ENCODE results near the gene BTF3L4. TPM values are rescaled to one million over a fixed set of nuclear protein-coding genes. Genes with fewer than 3 reads are reported as not detected.

The BTF3L4 gene
- total RNA-seq, 1 experiment from 2014 or later, result 106 TPM

DNA sequence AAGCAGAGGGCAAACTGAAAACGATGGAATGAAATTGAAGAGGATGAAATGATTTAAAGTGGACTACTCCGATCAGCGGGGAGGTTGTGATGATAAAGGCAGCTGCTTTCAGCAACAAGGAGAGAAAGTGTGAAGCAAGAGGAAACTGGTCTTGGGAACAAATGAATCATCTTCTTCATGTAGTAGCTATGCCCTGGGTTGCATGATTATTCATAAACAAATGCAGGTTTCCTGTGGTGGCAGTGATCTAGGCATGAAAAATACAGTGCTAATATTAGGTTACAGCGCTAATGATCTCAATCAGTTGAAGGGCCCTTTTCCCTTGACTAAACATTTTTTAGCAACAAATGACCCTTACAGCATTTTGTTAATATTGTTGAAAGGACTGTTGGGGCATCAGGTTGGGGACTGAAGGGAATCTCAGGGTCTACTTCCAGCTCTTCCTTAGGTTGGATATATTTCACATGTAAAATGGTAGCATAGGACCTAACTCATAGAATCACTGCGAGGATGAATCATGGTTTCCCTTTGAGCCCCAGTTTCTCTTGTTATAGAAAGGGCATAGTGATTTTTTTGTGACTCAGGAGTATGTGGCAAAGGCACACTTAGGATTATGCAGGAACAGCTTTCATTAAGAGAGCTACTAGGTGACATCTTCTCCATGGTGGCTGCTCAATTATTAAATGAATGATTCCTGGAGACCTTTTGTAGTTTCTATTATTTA lies 83.9 kb downstream of the BTF3L4 start:
- peaks cover 3% of the 10 kb centered on the region; the same call in 1 of the 2 replicates for H3K79me2 ChIP-seq (ENCODE audit: insufficient read depth, low read length)
- no peak overlapping the region for H2AK5ac ChIP-seq (ENCODE audit: insufficient read length, low read length)
- H2AFZ ChIP-seq (ENCODE audit: low read length), result no peak overlapping the region
- H2BK20ac ChIP-seq (ENCODE audit: low read depth, low read length, poor library complexity, severe bottlenecking), result no peak overlapping the region
- no peaks in the 10 kb centered on the region for H3K4me1 ChIP-seq (ENCODE audit: insufficient read depth, low read length)
- no peak overlapping the region for H2BK12ac ChIP-seq (ENCODE audit: insufficient read length, low read depth, low read length)
- H3K27ac ChIP-seq (ENCODE audit: insufficient read length, low read depth, low read length), result no peak overlapping the region
- no peak overlapping the region for H3K4me3 Mint-ChIP-seq
- H3K4me1 Mint-ChIP-seq, result peaks cover 12 to 14% of the 10 kb centered on the region in 2 experiments
- no peaks in the 10 kb centered on the region; the same call in 1 of the 2 replicates for H3K27me3 ChIP-seq (ENCODE audit: insufficient read depth, low read length)
- no peaks in the 10 kb centered on the region for H3K79me1 ChIP-seq (ENCODE audit: insufficient read depth, low read depth, low read length, poor library complexity, severe bottlenecking)
- H3T11ph ChIP-seq (ENCODE audit: low read length), result no peak overlapping the region
- H4K20me1 ChIP-seq (ENCODE audit: control insufficient read depth, insufficient read depth, insufficient read length), result no peaks in the 10 kb centered on the region
- no peak for DNase-seq
- H3K14ac ChIP-seq (ENCODE audit: insufficient read depth, low read length), result no peak overlapping the region
- no CpG with 5 or more reads among the region's 5 CpGs for WGBS (ENCODE audit: extremely low coverage, insufficient read length, low lambda C conversion rate)
- no peak for TF ChIP-seq CTCF (conservative IDR thresholded peaks at IDR 0.05)
- no peak overlapping the region for H3K23ac ChIP-seq (ENCODE audit: insufficient read length, low read depth, low read length)
- H3K27me3 Mint-ChIP-seq (ENCODE audit: low read depth), result peaks cover 11% of the 10 kb centered on the region; the same call in 1 of the 2 replicates
- H3K23me2 ChIP-seq (ENCODE audit: insufficient read length, low read depth, low read length, poor library complexity, severe bottlenecking), result peaks cover 6% of the 10 kb centered on the region
- H3K4ac ChIP-seq (ENCODE audit: low read depth, low read length), result no peak overlapping the region
- H3K9me3 Mint-ChIP-seq, result no peaks in the 10 kb centered on the region
- no peak overlapping the region for H2BK120ac ChIP-seq (ENCODE audit: low read depth, low read length, poor library complexity, severe bottlenecking)
- H4K5ac ChIP-seq (ENCODE audit: insufficient read length, low read depth, low read length), result no peak overlapping the region
- H3K36me3 Mint-ChIP-seq (ENCODE audit: insufficient read depth in 1 of 3, low read depth in 3 of 3), result no peaks in the 10 kb centered on the region; a peak in 1 of 7 replicates
- no peak overlapping the region for H3K27ac Mint-ChIP-seq
- H3K18ac ChIP-seq (ENCODE audit: insufficient read length, low read depth, low read length), result no peak overlapping the region
- no peak overlapping the region for H4K91ac ChIP-seq (ENCODE audit: insufficient read length, low read depth, low read length)
- H3K4me2 ChIP-seq (ENCODE audit: insufficient read depth, insufficient read length, low read length), result no peak overlapping the region
- no peak overlapping the region for H2BK15ac ChIP-seq (ENCODE audit: low read depth, low read length)
- H3K56ac ChIP-seq (ENCODE audit: insufficient read length, low read depth, low read length), result no peak overlapping the region
- no peak overlapping the region for H3K9ac ChIP-seq (ENCODE audit: extremely low read depth, insufficient read length, low read length)
- H2BK5ac ChIP-seq (ENCODE audit: insufficient read length, low read length), result no peak overlapping the region
- H4K8ac ChIP-seq (replicated peaks; ENCODE audit: insufficient read length, low read depth, low read length), result no peak overlapping the region
- H3K9me3 ChIP-seq (ENCODE audit: control insufficient read depth, low read depth, low read length), result no peaks in the 10 kb centered on the region

Other genes starting within 250 kb of the BTF3L4 start
- gene NRDC, start 177.6 kb upstream of the BTF3L4 start, total RNA-seq (2021), result 147 TPM in 2 replicates
- 28.5 and 30.6 TPM in 2 replicates for gene RAB3B, start 65.6 kb upstream of the BTF3L4 start, total RNA-seq (2021)
- 15.6 and 16.7 TPM in 2 replicates for gene KTI12, start 22.5 kb upstream of the BTF3L4 start, total RNA-seq (2021)
- gene TXNDC12, start 1.1 kb upstream of the BTF3L4 start, total RNA-seq (2021), result 76.8 and 82.1 TPM in 2 replicates
- gene ZFYVE9, start 85.8 kb downstream of the BTF3L4 start, total RNA-seq (2021), result 26.0 and 28.4 TPM in 2 replicates

All from H9 (cell line).